Lower leg skin (tissue), 3 donors: ENCODE data around the gene SIK3.

ENCODE experiments used
- CTCF ChIP-seq, 3 donors: fragments of 450-650 bp; IDR thresholded peaks; one replicate each; pipeline ENCODE4 v1.5.1; 2016; ENCODE audit warnings: antibody characterized with exemption in 3 of 3, mild to moderate bottlenecking in 3 of 3, moderate library complexity in 2 of 3
- POLR2A ChIP-seq, 2 donors: fragments of 450-650 bp; IDR thresholded peaks; one replicate each; pipeline ENCODE4 v1.6.1; 2016 to 2017; ENCODE audit warnings: antibody characterized with exemption in 2 of 2, mild to moderate bottlenecking in 1 of 2, moderate library complexity in 1 of 2

- no peak for TF ChIP-seq POLR2A (IDR thresholded peaks at IDR 0.05)
- TF ChIP-seq CTCF (IDR thresholded peaks at IDR 0.05): no peak
Measured at GRCh38 chr11:116866804-116867455, 231.3 kb downstream of the SIK3 start.
